H1 (cell line): ENCODE data around the gene CDS2. TPM values are rescaled to one million over a fixed set of nuclear protein-coding genes. Genes with fewer than 3 reads are reported as not detected.

Source experiments
- CTCF ChIA-PET: fragments of 300-600 bp; sonication (Branson Sonifier 250); formaldehyde crosslinking; loops from one replicate; lab custom pipeline; 2021; ENCODE audit not compliant: partially characterized antibody; lab: Charles Lee
- POLR2A ChIA-PET: fragments of 300-600 bp; sonication (Branson Sonifier 250); formaldehyde crosslinking; loops from one replicate; lab custom pipeline; 2021; ENCODE audit warnings: inconsistent platforms; ENCODE audit not compliant: partially characterized antibody; lab: Charles Lee
- DNase-seq, 2 experiments: peaks; one replicate each; pipeline versions ENCODE4 v3.0.0 to v3.0.0-alpha.2; 2010 to 2022; ENCODE audit warnings: low spot score in 2 of 2, low read depth in 1 of 2, mixed read lengths in 1 of 2
- FAIRE-seq: peaks from 2 replicates; lab custom pipeline; 2011; peaks lifted over from hg19 to GRCh38; lab: Jason Lieb, UNC
- H2AFZ ChIP-seq: 2 replicates; pipeline ENCODE4 v1.8.1; 2012; ENCODE audit warnings: low read length, inconsistent platforms
- H2AK5ac ChIP-seq: 2 replicates; pipeline ENCODE4 v1.6.1; 2013; ENCODE audit warnings: low read depth, low read length
- H2BK120ac ChIP-seq: replicated peaks from 2 replicates; pipeline ENCODE3; 2013; ENCODE audit warnings: low read depth, low read length, inconsistent platforms
- H2BK12ac ChIP-seq: 2 replicates; pipeline ENCODE4 v1.6.1; 2013; ENCODE audit warnings: low read depth, low read length
- H2BK15ac ChIP-seq: 2 replicates; pipeline ENCODE4 v1.6.1; 2013; ENCODE audit warnings: low read length
- H2BK20ac ChIP-seq: 2 replicates; pipeline ENCODE4 v1.6.1; 2013; ENCODE audit warnings: low read length
- H2BK5ac ChIP-seq: 2 replicates; pipeline ENCODE4 v1.6.1; 2013; ENCODE audit warnings: low read depth, low read length
- H3K14ac ChIP-seq: 2 replicates; pipeline ENCODE4 v1.6.1; 2013; ENCODE audit warnings: inconsistent platforms; ENCODE audit not compliant: insufficient read length
- H3K18ac ChIP-seq: 2 replicates; pipeline ENCODE4 v1.6.1; 2013; ENCODE audit warnings: low read length; ENCODE audit errors: extremely low read depth
- H3K23ac ChIP-seq: 2 replicates; pipeline ENCODE4 v1.6.1; 2013; ENCODE audit warnings: inconsistent platforms; ENCODE audit not compliant: insufficient read length
- H3K23me2 ChIP-seq: 2 replicates; pipeline ENCODE4 v1.6.1; 2013; ENCODE audit warnings: low read depth, low read length
- H3K27ac ChIP-seq: 2 replicates; pipeline ENCODE4 v1.6.1; 2011; ENCODE audit warnings: low read depth, low read length, inconsistent platforms
- H3K27me3 ChIP-seq, 4 experiments: replicated peaks in 1 of 4; 1 replicate in 1 of 4; 2 replicates in 3 of 4; pipeline versions ENCODE4 v1.6.1 to v1.8.1; 2011 to 2013; ENCODE audit warnings: low read length in 3 of 4, mild to moderate bottlenecking in 3 of 4, inconsistent platforms in 2 of 4, mixed read lengths in 2 of 4, moderate library complexity in 1 of 4; ENCODE audit not compliant: control insufficient read depth in 3 of 4, insufficient read depth in 3 of 4; ENCODE audit errors: extremely low read depth in 1 of 4
- H3K36me3 ChIP-seq, 4 experiments: 2 replicates each; pipeline versions ENCODE4 v1.6.1 to v1.8.1; 2011 to 2013; ENCODE audit warnings: mild to moderate bottlenecking in 4 of 4, low read length in 3 of 4, moderate library complexity in 2 of 4, control low read depth in 1 of 4, inconsistent platforms in 1 of 4; ENCODE audit not compliant: insufficient read depth in 4 of 4, control insufficient read depth in 2 of 4
- H3K4ac ChIP-seq: replicated peaks from 2 replicates; pipeline ENCODE3; 2013; ENCODE audit warnings: low read length, low read depth, mixed read lengths, inconsistent platforms; ENCODE audit not compliant: insufficient read length
- H3K4me1 ChIP-seq, 4 experiments: replicated peaks in 1 of 4; 1 replicate in 1 of 4; 2 replicates in 3 of 4; pipeline versions ENCODE4 v1.6.1 to v1.8.1; 2011 to 2013; ENCODE audit warnings: low read length in 3 of 4, inconsistent platforms in 2 of 4, mixed read lengths in 1 of 4; ENCODE audit not compliant: insufficient read depth in 4 of 4, control insufficient read depth in 3 of 4
- H3K4me2 ChIP-seq, 2 experiments: 2 replicates each; pipeline versions ENCODE4 v1.6.1 to v1.8.1; 2011 to 2013; ENCODE audit warnings: low read depth in 2 of 2, low read length in 2 of 2, control low read depth in 1 of 2, inconsistent platforms in 1 of 2, mild to moderate bottlenecking in 1 of 2; ENCODE audit not compliant: insufficient read depth in 1 of 2
- H3K4me3 ChIP-seq, 4 experiments: fragments of 200-600, 300-600 bp in 1 of 4; sonication (generic), shearing (Covaris generic), sonication (Bioruptor Twin) in 1 of 4; 2 replicates each; pipeline versions ENCODE4 v1.5.1 to v1.8.1; 2011 to 2016; ENCODE audit warnings: low read length in 4 of 4, low read depth in 3 of 4, control low read depth in 2 of 4, inconsistent platforms in 2 of 4, mild to moderate bottlenecking in 2 of 4, mixed read lengths in 1 of 4, moderate library complexity in 1 of 4; ENCODE audit not compliant: insufficient read depth in 2 of 4; ENCODE audit errors: extremely low read depth in 1 of 4
- H3K56ac ChIP-seq: replicated peaks from 2 replicates; pipeline ENCODE3; 2013; ENCODE audit warnings: low read depth, mild to moderate bottlenecking, mixed read lengths, low read length, inconsistent platforms; ENCODE audit not compliant: insufficient read length
- H3K79me1 ChIP-seq: 2 replicates; pipeline ENCODE4 v1.6.1; 2013; ENCODE audit warnings: low read depth, low read length, control low read depth
- H3K79me2 ChIP-seq, 2 experiments: 2 replicates each; pipeline versions ENCODE4 v1.6.1 to v1.8.1; 2012 to 2013; ENCODE audit warnings: low read length in 2 of 2, mild to moderate bottlenecking in 2 of 2, inconsistent platforms in 1 of 2; ENCODE audit not compliant: insufficient read depth in 2 of 2, control insufficient read depth in 1 of 2
- H3K9ac ChIP-seq, 4 experiments: replicated peaks in 1 of 4; 1 replicate in 1 of 4; 2 replicates in 3 of 4; pipeline versions ENCODE4 v1.6.1 to v1.8.1; 2011 to 2013; ENCODE audit warnings: low read depth in 3 of 4, low read length in 3 of 4, control low read depth in 2 of 4, mild to moderate bottlenecking in 2 of 4, moderate library complexity in 2 of 4, inconsistent platforms in 1 of 4; ENCODE audit errors: extremely low read depth in 1 of 4
- H3K9me3 ChIP-seq, 2 experiments: 2 replicates each; pipeline versions ENCODE4 v1.6.1 to v1.8.1; 2012 to 2013; ENCODE audit warnings: mild to moderate bottlenecking in 2 of 2, moderate library complexity in 2 of 2, control low read depth in 1 of 2, inconsistent platforms in 1 of 2, low read depth in 1 of 2, low read length in 1 of 2, mixed read lengths in 1 of 2; ENCODE audit not compliant: insufficient read depth in 2 of 2
- H4K20me1 ChIP-seq, 2 experiments: replicated peaks in 1 of 2; 2 replicates each; pipeline versions ENCODE3 to v1.8.1; 2011 to 2013; ENCODE audit warnings: inconsistent platforms in 2 of 2, low read length in 2 of 2, mild to moderate bottlenecking in 1 of 2; ENCODE audit not compliant: insufficient read depth in 2 of 2, control insufficient read depth in 1 of 2
- H4K5ac ChIP-seq: 2 replicates; pipeline ENCODE4 v1.6.1; 2013; ENCODE audit warnings: low read length, low read depth, mixed read lengths, inconsistent platforms; ENCODE audit not compliant: insufficient read length
- H4K8ac ChIP-seq: 2 replicates; pipeline ENCODE4 v1.8.0; 2013; ENCODE audit warnings: mild to moderate bottlenecking, moderate library complexity, low read length, inconsistent platforms; ENCODE audit not compliant: insufficient read depth; ENCODE audit errors: extremely low read depth
- H4K91ac ChIP-seq: replicated peaks from 2 replicates; pipeline ENCODE3; 2013; ENCODE audit warnings: low read length, mixed read lengths, inconsistent platforms; ENCODE audit not compliant: insufficient read length
- ASH2L ChIP-seq: fragments of 200-600, 300-600 bp; sonication (generic); IDR thresholded peaks from one replicate; pipeline ENCODE4 v1.7.1; 2017; ENCODE audit warnings: low read length
- BRCA1 ChIP-seq: IDR thresholded peaks from 2 replicates; pipeline ENCODE4 v1.6.1; 2012; ENCODE audit warnings: low read depth, low read length, improper control_type of control experiment
- CBX8 ChIP-seq: fragments of 300-800, 300-1000 bp; sonication (generic); IDR thresholded peaks from 2 replicates; pipeline ENCODE4 v1.7.1; 2016; ENCODE audit warnings: low read depth, low read length, borderline replicate concordance
- CHD2 ChIP-seq: IDR thresholded peaks from 2 replicates; pipeline ENCODE4 v1.6.1; 2012; ENCODE audit warnings: low read length, improper control_type of control experiment
- E2F6 ChIP-seq: IDR thresholded peaks from 2 replicates; pipeline ENCODE4 v1.6.1; 2012; ENCODE audit warnings: inconsistent platforms
- EGR1 ChIP-seq: IDR thresholded peaks from 2 replicates; pipeline ENCODE4 v1.6.1; 2011; ENCODE audit warnings: low read depth, low read length, borderline replicate concordance
- GABPA ChIP-seq: IDR thresholded peaks from 2 replicates; pipeline ENCODE4 v1.6.1; 2011; ENCODE audit warnings: mild to moderate bottlenecking, low read length, moderate library complexity, borderline replicate concordance; ENCODE audit not compliant: insufficient read depth
- JUN ChIP-seq: IDR thresholded peaks from 2 replicates; pipeline ENCODE4 v1.6.1; 2011; ENCODE audit warnings: low read depth, mild to moderate bottlenecking, improper control_type of control experiment, low read length
- PHF8 ChIP-seq: fragments of 200-600 bp; sonication (generic); conservative IDR thresholded peaks from 2 replicates; pipeline ENCODE4 v1.7.1; 2012; ENCODE audit warnings: low read depth, mild to moderate bottlenecking, inconsistent platforms, low read length, moderate library complexity
- POLR2AphosphoS5 ChIP-seq: IDR thresholded peaks from 2 replicates; pipeline ENCODE4 v1.6.1; 2011; ENCODE audit warnings: low read depth, low read length
- RBBP5 ChIP-seq: IDR thresholded peaks from 2 replicates; pipeline ENCODE4 v1.7.1; 2012; ENCODE audit warnings: low read depth, mild to moderate bottlenecking, inconsistent platforms, low read length, moderate library complexity, borderline replicate concordance
- SP4 ChIP-seq: IDR thresholded peaks from 2 replicates; pipeline ENCODE4 v1.6.1; 2012; ENCODE audit warnings: low read length, inconsistent platforms
- YY1 ChIP-seq: IDR thresholded peaks from 2 replicates; pipeline ENCODE4 v1.6.1; 2011; ENCODE audit warnings: low read depth, mild to moderate bottlenecking, low read length
- WGBS, 2 experiments: shearing (Covaris generic) in 1 of 2; methylation state at CpG; one replicate each; pipeline versions ENCODE4 v1.1.6 to v1.1.7; 2013 to 2015; ENCODE audit warnings: low lambda C conversion rate in 2 of 2, mixed read lengths in 2 of 2, inconsistent platforms in 1 of 2, low coverage in 1 of 2, missing lambda C conversion rate in 1 of 2; ENCODE audit not compliant: insufficient replicate concordance in 2 of 2, insufficient coverage in 1 of 2, insufficient read length in 1 of 2; ENCODE audit errors: extremely low coverage in 1 of 2, missing lambda C conversion rate in 1 of 2; 5-methylcytosine and 5-hydroxymethylcytosine counted together
- polyA plus RNA-seq, 7 experiments: library from polyadenylated mRNA; depleted of rRNA in 3 of 7; stranded (reverse) in 5 of 7; unstranded in 2 of 7; fragments of >200 nt in 5 of 7; fragments of 200-250 nt in 2 of 7; gene quantifications; 1 replicate in 5 of 7; 2 replicates in 1 of 7; 4 replicates in 1 of 7; pipeline versions ENCODE4 v1.2.1 to v1.2.3, GENCODE V29; 2011 to 2013; ENCODE audit warnings: missing spikeins in 2 of 7, mixed read lengths in 2 of 7
- total RNA-seq: library from RNA; stranded (reverse); fragmentation: NEBNext Ultra II Directional; extraction: Animal tissue kit (Norgen Biotek cat#: 25700); gene quantifications from 2 replicates; pipeline ENCODE4 v1.2.1, GENCODE V29; 2021
- TF ChIP-seq, protein P1 (sequence below): IDR thresholded peaks from 2 replicates; pipeline ENCODE4 v1.6.1; 2012; ENCODE audit warnings: inconsistent platforms

The CDS2 gene
- total and polyA plus RNA-seq, 2 of the 8 experiments (the other 6 are each of a cell fraction or from before 2014, with no cell fraction given): 54.0 to 56.2 TPM

DNA sequence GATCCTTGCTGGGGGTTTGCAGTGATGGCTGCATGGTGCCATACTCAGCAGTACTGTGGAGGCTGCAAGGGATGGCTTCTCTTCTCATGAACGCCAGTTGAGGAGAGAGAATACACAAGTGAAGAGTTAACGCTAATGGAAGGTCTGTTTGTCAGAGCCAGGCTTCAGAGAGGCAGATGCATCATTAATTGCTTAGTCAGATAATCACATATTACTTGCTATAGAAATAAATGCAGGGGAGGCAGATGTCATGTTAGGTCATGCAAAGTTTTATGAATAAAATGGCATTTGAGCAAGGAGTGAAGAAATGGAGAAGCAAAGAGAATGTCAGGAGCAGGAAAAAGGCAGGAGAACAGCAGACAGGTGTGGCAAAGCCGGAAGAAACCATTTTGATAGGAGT, 51.2 kb downstream of the CDS2 start:
- Histone ChIP-seq H3K4me2 (no peak overlapping the region), H3K4me1 (peaks cover 5 to 19% (median 14%) of the 10 kb centered on the region in 4 experiments), H3K27ac (no peak overlapping the region), H3K36me3 (peaks cover 3 to 28% (median 8%) of the 10 kb centered on the region in 4 experiments; a peak in 7 of 8 replicates), H4K91ac (no peak overlapping the region), H2AK5ac (no peak overlapping the region), H3K79me1 (peaks cover 2% of the 10 kb centered on the region), H3K23ac (no peak overlapping the region), H3K4ac (no peak overlapping the region), H3K27me3 (no peaks in the 10 kb centered on the region), H3K4me3 (no peak overlapping the region), H2BK5ac (no peak overlapping the region), H2BK120ac (no peak overlapping the region), H3K14ac (no peak overlapping the region), H3K56ac (no peak overlapping the region), H3K9me3 (no peaks in the 10 kb centered on the region), H2BK15ac (no peak overlapping the region), H2AFZ (no peak overlapping the region), H3K79me2 (0 out of 4 replicates have a peak, but pooled peaks cover 0 to 4% of the 10 kb centered on the region in 2 experiments), H2BK20ac (no peak overlapping the region), H3K9ac (no peak overlapping the region; a peak in 1 of 7 replicates), H4K20me1 (peaks cover 0 to 4% of the 10 kb centered on the region in 2 experiments), H3K18ac (no peak overlapping the region), H3K23me2 (0 out of 2 replicates have a peak, but pooled peaks cover 1% of the 10 kb centered on the region), H4K5ac (no peak overlapping the region), H4K8ac (no peak overlapping the region), H2BK12ac (no peak overlapping the region)
- ChIA-PET CTCF (interaction anchor here (1.0 to 3.0 kb wide), 7 partner anchors 9 to 53 kb away, joined by 3 to 11 read pairs (median 3); partner anchors contain the start of gene CDS2), POLR2A (interaction anchor here (1.4 to 3.5 kb wide), 2 partner anchors 9 to 59 kb away, joined by 6 to 8 read pairs; partner anchors contain the start of gene PCNA)
- 92% methylated on average over 3 of the region's 3 CpGs; no CpG with 5 or more reads in 1 of the 2 experiments for WGBS, 2 experiments
- DNase-seq (no peak), FAIRE-seq (no peak)
- TF ChIP-seq YY1 (no peak), EGR1 (no peak), ASH2L (no peak), GABPA (no peak), POLR2AphosphoS5 (no peak), SP4 (no peak), E2F6 (no peak), BRCA1 (no peak), PHF8 (no peak), CBX8 (no peak), RBBP5 (no peak), JUN (no peak), CHD2 (no peak)
- TF ChIP-seq, protein P1, sequence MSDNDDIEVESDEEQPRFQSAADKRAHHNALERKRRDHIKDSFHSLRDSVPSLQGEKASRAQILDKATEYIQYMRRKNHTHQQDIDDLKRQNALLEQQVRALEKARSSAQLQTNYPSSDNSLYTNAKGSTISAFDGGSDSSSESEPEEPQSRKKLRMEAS: no peak
